DND-41 (cell line): ENCODE results near the gene MGAT5.

Experiments
- CTCF ChIP-seq: IDR thresholded peaks from 2 replicates; pipeline ENCODE4 v1.5.1; 2012; ENCODE audit warnings: borderline replicate concordance, low read length, moderate library complexity, mild to moderate bottlenecking; ENCODE audit not compliant: poor library complexity, severe bottlenecking; ENCODE audit errors: extremely low read depth
- EZH2 ChIP-seq: IDR thresholded peaks from 3 replicates; pipeline ENCODE4 v1.6.1; 2012; ENCODE audit warnings: borderline replicate concordance, low read depth, mild to moderate bottlenecking, moderate library complexity, low read length, inconsistent platforms; ENCODE audit not compliant: severe bottlenecking

- TF ChIP-seq CTCF (no peak), EZH2 (no peak)
Observed at GRCh38 chr2:134254824-134255223, 952 bp downstream of the MGAT5 start.
